HT1080 (cell line): ENCODE data around the gene RPL4. TPM values are rescaled to one million over a fixed set of nuclear protein-coding genes. Genes with fewer than 3 reads are reported as not detected.
"Not testable (repeated sequence)": the region's sequence is repeated elsewhere in the genome, so short reads cannot be mapped to it uniquely, and the experiment has no call there.

Experiments
- DNase-seq: peaks from one replicate; pipeline ENCODE4 v3.0.0-alpha.2; 2015; ENCODE audit warnings: low read depth
- polyA plus RNA-seq, 2 experiments: library from polyadenylated mRNA; depleted of rRNA; stranded (reverse); fragments of >200 nt; gene quantifications; 2 replicates each; pipeline ENCODE4 v1.2.3, GENCODE V29; 2015
- total RNA-seq: library from RNA; depleted of rRNA; stranded (reverse); fragments of >200 nt; shearing (Covaris generic); gene quantifications from 2 replicates; pipeline ENCODE4 v1.2.3, GENCODE V29; 2014; rRNA removed

Gene RPL4
- 5,680 and 5,951 TPM in 2 replicates for total RNA-seq
- 7,000 and 9,465 TPM in 2 replicates for polyA plus RNA-seq (2015; cell fraction: cytosol; rRNA removed)
- polyA plus RNA-seq (2015; cell fraction: nucleus; rRNA removed) = 3,132 and 3,481 TPM in 2 replicates

GRCh38 chr15:66504563-66505429 is at the start of gene RPL4, which contains the start of gene ZWILCH:
Gene RPL4, minus strand, starts transcription at chr15:66504855. Its CDS starts 65 bp downstream, at chr15:66504790.
Gene ZWILCH, plus strand, starts transcription at chr15:66505326. Its CDS starts 13 bp downstream, at chr15:66505339.
- peak; percentile 86 for DNase-seq

GRCh38 chr15:66545255-66545654 is 40.6 kb upstream of the RPL4 start:
- DNase-seq = no peak

- DNase-seq = no peak
Observed at GRCh38 chr15:66542896-66543295, 38.2 kb upstream of the RPL4 start.

DNA sequence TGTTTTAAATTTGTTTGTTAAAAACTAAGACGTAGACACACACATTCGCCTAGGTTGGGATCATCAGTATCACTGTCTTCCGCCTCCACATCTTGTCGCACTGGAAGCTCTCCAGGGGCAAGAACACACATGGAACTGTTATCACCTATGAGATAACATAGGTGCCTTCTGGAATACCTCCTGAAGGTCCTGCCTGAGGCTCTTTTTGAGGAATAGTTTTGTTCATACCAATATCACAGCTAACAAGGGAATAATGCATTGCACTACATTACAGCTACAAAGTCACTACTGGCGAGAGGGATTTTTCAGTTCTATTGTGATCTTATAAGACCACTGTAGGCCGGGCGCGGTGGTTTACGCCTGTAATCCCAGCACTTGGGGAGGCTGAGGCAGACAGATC is 30.4 kb upstream of the RPL4 start:
- no peak for DNase-seq

GRCh38 chr15:66524838-66525237 is 20.2 kb upstream of the RPL4 start:
- DNase-seq = no peak

DNA sequence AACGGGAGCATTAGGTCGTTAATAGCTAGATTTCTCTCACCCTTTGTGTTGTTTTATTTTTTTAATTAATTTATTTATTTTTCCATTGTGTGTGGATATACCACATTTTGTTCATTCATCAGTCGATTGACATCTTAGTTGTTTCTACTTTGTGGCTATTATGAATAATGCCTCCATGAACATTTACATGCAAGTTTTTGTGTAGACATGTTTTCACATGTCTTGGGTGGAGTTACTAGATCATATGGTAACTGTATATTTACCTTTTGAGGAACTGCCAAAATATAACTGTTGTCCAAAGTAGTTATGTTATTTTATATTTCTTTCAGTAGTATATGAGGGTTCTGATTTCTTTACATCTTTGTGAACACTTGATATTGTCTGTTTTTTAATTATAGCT is 19.3 kb upstream of the RPL4 start:
- no peak for DNase-seq

GRCh38 chr15:66515901-66516322 is 11.3 kb upstream of the RPL4 start:
- DNase-seq = peak; percentile 84

- DNase-seq = no peak
Observed at GRCh38 chr15:66514586-66514985, 9.9 kb upstream of the RPL4 start.

DNA sequence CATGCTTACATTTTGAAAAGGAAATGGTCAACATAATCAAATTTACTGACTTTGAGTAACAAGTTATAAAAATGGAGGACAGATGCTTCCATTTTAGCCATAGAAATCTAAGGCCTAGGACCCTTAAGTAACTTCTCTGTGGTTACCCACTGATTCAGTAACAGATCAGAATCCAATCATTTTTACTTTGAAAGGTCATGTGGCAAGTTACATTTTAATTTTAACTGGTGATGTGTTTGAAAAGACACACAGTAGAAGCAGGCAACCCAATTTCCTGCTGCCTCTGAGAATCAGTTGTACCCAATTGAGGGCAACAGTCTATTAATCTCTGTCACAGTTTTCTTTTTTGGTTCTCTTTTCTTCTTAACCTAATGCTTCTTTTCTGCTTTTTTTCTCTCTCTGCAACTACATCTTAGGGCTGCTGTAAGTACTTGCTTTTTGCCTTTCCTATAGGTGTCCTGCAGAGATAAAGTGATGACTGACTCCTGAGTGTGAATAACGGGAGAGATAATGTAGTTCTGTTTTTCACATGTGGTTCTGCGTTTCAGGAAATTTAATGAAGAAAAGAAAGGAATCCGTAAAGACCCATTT is 3.7 kb upstream of the RPL4 start:
- DNase-seq = no peak

DNA sequence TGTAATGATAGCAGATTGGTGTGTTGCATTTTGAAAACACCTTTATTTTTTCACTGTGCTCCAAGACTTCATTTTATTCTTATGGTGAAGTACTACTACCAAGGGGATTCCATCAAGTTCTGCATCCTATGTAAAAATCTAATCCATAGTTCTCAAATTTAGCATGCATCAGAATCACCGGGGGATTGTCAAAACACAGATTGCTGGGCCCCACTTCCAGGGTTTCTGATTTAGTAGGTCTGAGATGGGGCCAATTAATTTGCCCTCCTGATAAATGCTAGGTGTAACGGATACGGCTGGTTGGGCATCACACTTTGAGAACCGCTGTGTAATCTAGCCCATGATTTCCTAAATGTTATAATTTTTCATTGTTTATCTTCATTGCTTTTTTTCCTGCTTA is 1.2 kb upstream of the RPL4 start:
- DNase-seq = no peak

DNA sequence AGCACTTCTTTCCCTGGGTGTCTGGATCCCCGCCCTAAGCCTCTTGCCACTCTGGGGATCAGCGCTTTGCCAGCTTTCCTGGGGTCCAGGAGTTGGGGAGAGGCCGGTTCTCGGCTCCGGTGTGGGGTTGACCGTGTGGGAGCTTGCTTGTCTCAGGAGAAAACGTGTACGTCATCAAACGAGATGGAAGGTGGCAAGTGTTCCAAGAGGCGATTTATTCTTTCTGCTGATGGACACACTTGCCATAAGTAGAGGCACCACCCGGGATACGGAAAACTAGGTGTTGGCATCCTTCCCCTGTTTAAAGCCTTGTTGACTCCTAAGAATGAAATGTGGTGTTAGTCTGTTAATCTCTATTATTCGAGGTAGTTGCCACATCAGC is 766 bp upstream of the RPL4 start:
- DNase-seq = no peak

DNA sequence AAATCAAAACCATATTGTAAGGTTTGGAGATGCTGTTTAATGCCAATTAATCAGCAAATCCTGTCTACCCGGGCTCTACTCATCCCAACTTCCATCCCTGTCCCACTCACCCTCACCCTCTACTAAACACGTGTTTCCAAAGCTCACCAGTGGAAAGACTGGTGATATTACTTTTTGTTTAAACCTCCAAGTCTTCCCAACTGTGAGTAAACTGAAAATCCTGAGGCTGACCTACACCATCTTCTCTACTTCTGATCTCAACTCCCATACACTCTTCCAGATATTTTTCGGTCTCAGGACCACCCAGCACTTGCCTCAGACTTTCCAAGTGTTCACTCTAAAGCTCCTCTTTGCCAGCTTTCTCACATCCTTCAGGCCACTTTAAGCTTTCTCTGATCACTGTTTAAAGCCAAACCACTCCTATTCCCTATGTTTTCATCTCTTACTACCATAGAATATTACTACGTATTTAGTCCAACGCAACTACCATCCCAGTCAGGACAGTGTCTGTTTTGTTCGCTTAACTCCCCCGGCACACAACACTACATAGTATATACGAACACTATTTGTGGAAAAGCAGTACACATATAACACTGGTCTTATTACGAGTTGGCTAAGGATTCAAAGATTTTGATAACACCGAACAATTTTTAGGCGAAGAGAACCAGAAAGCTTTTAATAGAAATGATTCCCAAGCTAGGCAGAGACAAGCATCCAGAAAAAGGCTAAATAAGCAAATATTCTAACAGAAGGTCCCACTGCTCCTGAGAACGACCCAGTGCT is 684 bp downstream of the RPL4 start:
- DNase-seq = peak; percentile 36

DNA sequence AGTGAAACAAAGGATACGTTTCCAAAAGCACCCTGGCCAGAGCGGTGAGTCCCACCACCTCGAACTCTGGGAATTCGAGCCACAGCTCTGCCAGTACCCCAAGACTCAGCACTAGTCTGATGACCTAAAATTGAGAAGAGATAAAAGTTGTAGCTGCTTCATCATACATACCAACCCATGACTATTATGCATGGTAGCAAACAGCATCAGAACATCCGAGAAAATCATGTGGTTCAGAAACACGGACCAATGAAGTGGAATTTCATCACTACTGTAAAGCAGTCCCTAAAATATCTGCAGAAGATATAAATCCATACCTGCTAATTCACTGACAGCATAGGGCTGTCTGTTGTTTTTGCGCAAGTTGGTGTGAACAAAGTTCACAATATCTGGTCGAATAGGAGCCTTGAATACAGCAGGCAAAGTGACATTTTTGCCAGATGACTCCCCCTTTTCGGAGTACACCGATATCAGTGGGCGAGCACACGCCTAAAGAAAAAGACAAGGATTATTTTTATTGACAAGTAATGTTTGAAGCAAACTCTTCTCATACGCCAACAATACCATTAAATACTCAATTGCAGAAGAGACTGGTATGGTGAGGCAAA is 1.5 kb downstream of the RPL4 start:
- not testable (repeated sequence) for DNase-seq

GRCh38 chr15:66502491-66502890 is 2.2 kb downstream of the RPL4 start:
- no peak for DNase-seq

DNA sequence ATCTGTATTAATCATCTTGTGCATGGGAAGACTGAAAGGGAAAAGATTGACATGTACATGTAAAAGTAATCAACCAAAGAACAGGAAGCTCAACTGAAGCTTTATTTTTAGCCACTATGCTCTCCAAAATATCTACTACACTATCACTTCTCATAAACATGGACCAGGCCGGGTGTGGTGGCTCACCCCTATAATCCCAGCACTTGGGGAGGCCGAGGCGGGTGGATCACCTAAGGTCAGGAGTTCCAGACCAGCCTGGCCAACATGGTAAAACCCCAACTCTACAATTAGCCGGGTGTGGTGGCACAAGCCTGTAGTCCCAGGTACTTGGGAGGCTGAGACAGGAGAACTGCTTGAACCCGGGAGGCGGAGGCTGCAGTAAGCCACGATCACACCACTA is 4.3 kb downstream of the RPL4 start:
- DNase-seq = not testable (repeated sequence)

DNA sequence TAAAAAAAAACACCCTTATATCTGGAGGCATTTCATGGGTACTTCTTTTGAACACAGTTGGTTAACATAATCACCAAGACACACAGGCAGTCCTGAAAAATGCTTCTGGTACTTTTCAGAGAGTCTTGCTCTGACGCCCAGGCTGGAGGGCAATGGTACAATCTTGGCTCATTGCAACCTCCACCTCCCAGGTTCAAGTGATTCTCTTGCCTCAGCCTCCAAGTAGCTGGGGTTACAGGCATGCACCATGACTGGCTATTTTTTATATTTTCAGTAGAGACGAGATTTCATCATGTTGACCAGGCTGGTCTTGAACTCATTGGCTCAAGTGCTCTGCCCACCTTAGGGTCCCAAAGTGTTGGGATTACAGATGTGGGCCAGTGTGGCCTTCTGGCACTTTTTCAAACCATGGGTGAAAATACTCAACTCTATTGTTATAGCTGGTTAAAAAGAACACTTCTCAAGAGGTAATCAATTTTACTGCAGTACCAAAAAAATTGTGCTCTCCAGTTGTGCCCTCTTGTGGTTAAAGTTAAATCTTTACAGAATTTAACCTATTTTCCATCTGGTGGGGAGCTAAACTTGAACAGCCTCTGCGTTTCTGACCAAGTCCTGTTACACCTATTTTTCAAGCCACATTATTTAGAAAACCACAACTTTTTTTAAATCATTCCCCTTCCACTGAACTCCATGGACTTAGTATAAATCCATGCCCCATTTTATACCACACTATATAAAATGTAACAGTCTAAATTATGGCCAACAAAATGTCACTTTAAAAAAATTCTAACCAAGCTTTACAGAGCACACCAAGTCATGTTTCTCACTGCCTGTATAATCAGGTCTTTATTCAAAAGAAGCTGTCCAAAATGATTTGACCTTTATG is 5.9 kb downstream of the RPL4 start:
- DNase-seq = peak; percentile 41

DNA sequence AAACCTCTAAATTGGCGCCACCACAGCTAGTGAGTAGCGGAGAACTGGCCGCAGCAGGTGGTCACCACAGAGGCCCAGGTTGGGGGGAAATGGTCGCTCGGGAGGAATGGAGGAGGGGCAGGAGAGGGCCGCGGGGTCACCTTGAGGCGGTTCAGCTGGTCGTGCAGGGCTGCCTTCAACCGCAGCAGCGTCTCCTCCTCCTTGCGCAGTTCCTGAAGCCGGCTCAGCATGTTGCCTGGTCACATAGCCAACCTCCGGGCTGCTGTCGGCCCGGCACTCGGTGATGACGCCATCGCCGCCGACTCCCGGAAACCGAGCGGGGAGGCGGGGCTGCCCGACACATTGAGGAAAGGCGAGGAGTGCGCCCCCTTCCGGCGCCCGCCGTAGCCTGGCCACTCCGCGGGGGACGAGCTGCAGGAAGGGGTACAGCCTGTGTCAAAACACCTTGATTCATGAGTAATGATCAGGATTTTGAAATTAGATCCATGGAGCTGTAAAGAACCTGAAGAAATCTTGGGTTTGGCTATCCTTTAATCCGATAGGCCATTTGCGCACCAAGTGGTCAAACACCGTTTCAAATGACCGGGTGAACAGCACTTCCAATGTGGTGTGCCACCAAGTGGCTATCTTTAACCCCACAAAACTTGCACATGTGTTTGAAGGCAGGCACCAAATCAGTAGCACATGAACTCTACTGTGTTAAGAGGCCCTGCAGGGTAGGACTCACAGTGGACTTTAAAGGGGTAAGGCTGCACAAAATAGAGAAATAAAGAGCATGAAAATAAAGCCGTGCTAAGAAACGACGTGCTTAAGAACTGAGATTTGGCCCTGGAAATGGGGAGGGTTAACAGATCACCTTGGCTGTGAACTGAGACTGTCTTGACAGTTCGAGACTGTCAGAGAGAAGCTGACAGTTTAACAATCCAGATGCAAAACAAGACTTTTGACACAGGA is 6.9 kb downstream of the RPL4 start, which contains the start of gene SNAPC5:
Gene SNAPC5 (minus strand): TSS at position 261 of the 954 bp plus-strand sequence. CDS start 31 bp downstream, at position 230.
- peak; percentile 97 for DNase-seq

DNA sequence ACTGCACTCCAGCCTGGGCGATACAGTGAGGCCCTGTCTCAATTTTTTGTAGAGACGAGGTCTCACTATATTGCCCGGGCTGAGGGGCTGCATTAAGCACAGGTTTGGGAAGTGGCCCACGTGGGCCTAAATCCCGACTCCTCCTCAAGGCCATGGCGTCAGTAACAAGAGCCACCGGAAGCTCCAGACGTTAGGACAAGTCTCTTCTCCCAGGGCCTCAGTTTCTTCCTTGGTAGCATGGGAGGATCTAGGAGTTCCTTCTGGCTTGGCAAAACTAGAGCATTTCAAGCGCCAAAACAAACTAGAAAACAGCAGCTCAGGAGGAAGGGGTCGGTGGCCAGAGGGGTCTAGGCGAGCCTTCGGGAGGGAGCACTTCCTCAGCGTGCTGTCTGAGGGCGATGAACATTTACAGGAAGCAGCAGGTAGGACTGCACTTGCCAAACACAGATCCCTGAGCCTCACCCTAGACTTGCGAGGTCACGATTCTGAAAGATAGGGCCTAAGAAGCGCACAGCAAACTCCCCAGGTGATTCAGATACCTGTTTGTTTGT is 7.6 kb downstream of the RPL4 start:
- DNase-seq = no peak

DNA sequence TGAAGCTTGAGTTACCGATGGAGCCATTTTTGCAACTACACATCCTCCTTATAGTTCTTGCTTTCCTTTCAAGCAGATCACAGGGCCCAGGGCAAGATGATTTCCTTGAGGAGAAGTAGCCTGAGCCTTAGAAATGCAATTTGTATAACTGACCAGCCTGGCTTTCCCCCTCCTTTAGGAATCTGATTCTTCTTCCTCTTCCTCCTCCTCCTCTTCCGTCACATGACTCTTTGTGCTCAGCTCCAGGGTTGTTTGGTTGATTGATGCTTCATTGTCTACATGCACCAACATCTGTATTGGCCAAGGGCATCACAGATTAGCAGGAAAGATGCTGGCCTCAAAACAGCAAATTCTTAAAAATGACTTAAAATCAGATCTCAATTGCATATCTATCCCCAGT is 10.4 kb downstream of the RPL4 start:
- DNase-seq = no peak
